Measurements from ENCODE around the gene TSPAN10. TPM values are rescaled to one million over a fixed set of nuclear protein-coding genes. Genes with fewer than 3 reads are reported as not detected.

TSPAN10 gene
- total RNA-seq, 1 experiment from 2014 or later = 1.8 TPM

- no peaks in the 10 kb centered on the region for H3K9me3 Mint-ChIP-seq (ENCODE audit: unreplicated experiment)
- no peaks in the 10 kb centered on the region for H3K4me1 Mint-ChIP-seq (ENCODE audit: insufficient read depth, unreplicated experiment)
- ChIA-PET CTCF (interaction anchor here (0.8 kb wide), 1 partner anchor 11 kb away, joined by 3 read pairs; no protein-coding TSS in a partner anchor), POLR2A (interaction anchor here (1.0 to 2.7 kb wide), 2 partner anchors 8 to 11 kb away, joined by 3 to 11 read pairs; partner anchors contain the start of genes ARL16 and MRPL12)
- H3K27me3 Mint-ChIP-seq (ENCODE audit: insufficient read depth, unreplicated experiment) = no peaks in the 10 kb centered on the region
- H3K27ac Mint-ChIP-seq (ENCODE audit: low read depth, unreplicated experiment) = no peak overlapping the region
- H3K4me3 Mint-ChIP-seq (ENCODE audit: unreplicated experiment) = no peak overlapping the region
- no peak for DNase-seq (ENCODE audit: unreplicated experiment)
- TF ChIP-seq CTCF (IDR thresholded peaks at IDR 0.05; ENCODE audit: unreplicated experiment) = no peak
- intact Hi-C loops (cut with micrococcal nuclease) = no loop called here
- BruUV-seq (replicated peaks) = no TSS peak
- peaks cover 45% of the 10 kb centered on the region for H3K36me3 Mint-ChIP-seq (ENCODE audit: insufficient read depth, unreplicated experiment)
These were observed 54.6 kb downstream of the TSPAN10 start for GRCh38 chr17:81691608-81692007.

- Mint-ChIP-seq H3K36me3 (ENCODE audit: insufficient read depth, unreplicated experiment) (peaks cover 46% of the 10 kb centered on the region), H3K27ac (ENCODE audit: low read depth, unreplicated experiment) (no peak overlapping the region), H3K27me3 (ENCODE audit: insufficient read depth, unreplicated experiment) (no peaks in the 10 kb centered on the region), H3K4me1 (ENCODE audit: insufficient read depth, unreplicated experiment) (no peaks in the 10 kb centered on the region), H3K4me3 (ENCODE audit: unreplicated experiment) (no peak overlapping the region), H3K9me3 (ENCODE audit: unreplicated experiment) (no peaks in the 10 kb centered on the region)
- ChIA-PET POLR2A (interaction anchor here (1.2 kb wide), 1 partner anchor 17 kb away, joined by 4 read pairs; no protein-coding TSS in a partner anchor), CTCF (no interaction called here)
- intact Hi-C loops (cut with micrococcal nuclease) = no loop called here
- BruUV-seq (replicated peaks) = no TSS peak
- DNase-seq (ENCODE audit: unreplicated experiment) = no peak
- no peak for TF ChIP-seq CTCF (IDR thresholded peaks at IDR 0.05; ENCODE audit: unreplicated experiment)
These were observed 56.7 kb downstream of the TSPAN10 start for GRCh38 chr17:81693509-81694210.

- intact Hi-C loops (cut with micrococcal nuclease) = no loop called here
- Mint-ChIP-seq H3K27ac (ENCODE audit: low read depth, unreplicated experiment) (no peak overlapping the region), H3K4me1 (ENCODE audit: insufficient read depth, unreplicated experiment) (no peaks in the 10 kb centered on the region), H3K4me3 (ENCODE audit: unreplicated experiment) (no peak overlapping the region), H3K27me3 (ENCODE audit: insufficient read depth, unreplicated experiment) (no peaks in the 10 kb centered on the region), H3K36me3 (ENCODE audit: insufficient read depth, unreplicated experiment) (peaks cover 48% of the 10 kb centered on the region), H3K9me3 (ENCODE audit: unreplicated experiment) (no peaks in the 10 kb centered on the region)
- BruUV-seq (replicated peaks) = no TSS peak
- no peak for TF ChIP-seq CTCF (IDR thresholded peaks at IDR 0.05; ENCODE audit: unreplicated experiment)
- CTCF ChIA-PET = interaction anchor here (0.5 to 0.6 kb wide), 2 partner anchors 8 to 97 kb away, joined by 3 read pairs; no protein-coding TSS in a partner anchor
- no peak for DNase-seq (ENCODE audit: unreplicated experiment)
- POLR2A ChIA-PET = interaction anchor here (0.6 to 3.3 kb wide), 2 partner anchors 10 to 30 kb away, joined by 3 to 19 read pairs; partner anchors contain the start of genes ARL16 and HGS
These were observed 57.8 kb downstream of the TSPAN10 start for GRCh38 chr17:81694810-81695209.

GRCh38 chr17:81695211-81695610 lies 58.2 kb downstream of the TSPAN10 start:
- intact Hi-C loops (cut with micrococcal nuclease) = no loop called here
- Mint-ChIP-seq H3K27ac (ENCODE audit: low read depth, unreplicated experiment) (no peak overlapping the region), H3K9me3 (ENCODE audit: unreplicated experiment) (no peaks in the 10 kb centered on the region), H3K4me3 (ENCODE audit: unreplicated experiment) (no peak overlapping the region), H3K27me3 (ENCODE audit: insufficient read depth, unreplicated experiment) (no peaks in the 10 kb centered on the region), H3K36me3 (ENCODE audit: insufficient read depth, unreplicated experiment) (peaks cover 52% of the 10 kb centered on the region), H3K4me1 (ENCODE audit: insufficient read depth, unreplicated experiment) (no peaks in the 10 kb centered on the region)
- no peak for DNase-seq (ENCODE audit: unreplicated experiment)
- POLR2A ChIA-PET = interaction anchor here (0.6 to 3.3 kb wide), 3 partner anchors 11 to 29 kb away, joined by 3 to 19 read pairs (median 5); partner anchors contain the start of genes ARL16, CCDC137, HGS and OXLD1
- BruUV-seq (replicated peaks) = no TSS peak
- CTCF ChIA-PET = interaction anchor here (0.5 to 0.6 kb wide), 2 partner anchors 7 to 98 kb away, joined by 3 read pairs; no protein-coding TSS in a partner anchor
- no peak for TF ChIP-seq CTCF (IDR thresholded peaks at IDR 0.05; ENCODE audit: unreplicated experiment)
